ENCODE results near the gene CCBE1. TPM values are rescaled to one million over a fixed set of nuclear protein-coding genes. Genes with fewer than 3 reads are reported as not detected.

Gene CCBE1
- total RNA-seq, 3 donors from 2014 or later (not counting 1 experiment from before 2014, with no cell fraction given): 0.05 TPM; not detected in 2

DNA sequence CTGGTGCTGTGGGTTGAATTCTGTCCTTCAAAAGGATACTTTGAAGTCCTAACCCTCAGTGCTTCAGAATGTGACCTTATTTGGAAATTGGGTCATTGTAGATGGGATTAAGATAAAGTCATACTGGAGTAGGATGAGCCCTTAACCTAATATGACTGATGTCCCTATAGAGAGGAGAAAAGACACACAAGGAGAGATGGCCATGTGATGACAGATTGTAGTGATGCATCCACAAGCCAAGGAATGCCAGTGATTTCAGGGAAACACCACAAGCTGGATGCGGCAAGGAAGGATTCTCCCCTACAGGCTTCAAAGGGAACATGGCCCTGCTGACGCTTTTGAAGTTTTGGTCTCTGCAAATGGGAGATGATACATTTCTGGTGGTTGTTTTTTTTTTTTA, 24.7 kb upstream of the CCBE1 start:
- TF ChIP-seq, protein P1, sequence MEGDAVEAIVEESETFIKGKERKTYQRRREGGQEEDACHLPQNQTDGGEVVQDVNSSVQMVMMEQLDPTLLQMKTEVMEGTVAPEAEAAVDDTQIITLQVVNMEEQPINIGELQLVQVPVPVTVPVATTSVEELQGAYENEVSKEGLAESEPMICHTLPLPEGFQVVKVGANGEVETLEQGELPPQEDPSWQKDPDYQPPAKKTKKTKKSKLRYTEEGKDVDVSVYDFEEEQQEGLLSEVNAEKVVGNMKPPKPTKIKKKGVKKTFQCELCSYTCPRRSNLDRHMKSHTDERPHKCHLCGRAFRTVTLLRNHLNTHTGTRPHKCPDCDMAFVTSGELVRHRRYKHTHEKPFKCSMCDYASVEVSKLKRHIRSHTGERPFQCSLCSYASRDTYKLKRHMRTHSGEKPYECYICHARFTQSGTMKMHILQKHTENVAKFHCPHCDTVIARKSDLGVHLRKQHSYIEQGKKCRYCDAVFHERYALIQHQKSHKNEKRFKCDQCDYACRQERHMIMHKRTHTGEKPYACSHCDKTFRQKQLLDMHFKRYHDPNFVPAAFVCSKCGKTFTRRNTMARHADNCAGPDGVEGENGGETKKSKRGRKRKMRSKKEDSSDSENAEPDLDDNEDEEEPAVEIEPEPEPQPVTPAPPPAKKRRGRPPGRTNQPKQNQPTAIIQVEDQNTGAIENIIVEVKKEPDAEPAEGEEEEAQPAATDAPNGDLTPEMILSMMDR (IDR thresholded peaks at IDR 0.05): no peak
- intact Hi-C loops (cut with micrococcal nuclease): no loop called here
- Histone ChIP-seq H3K9me3 (ENCODE audit: control insufficient read depth, insufficient read depth, low read length) (no peaks in the 10 kb centered on the region), H3K27ac (ENCODE audit: low read length) (no peak overlapping the region), H3K36me3 (ENCODE audit: control insufficient read depth, insufficient read depth, low read length) (no peaks in the 10 kb centered on the region), H3K4me3 (ENCODE audit: low read length) (no peak overlapping the region), H3K4me1 (ENCODE audit: control insufficient read depth, insufficient read depth, low read length) (no peaks in the 10 kb centered on the region), H3K27me3 (ENCODE audit: control insufficient read depth, insufficient read depth, low read length) (no peaks in the 10 kb centered on the region)
- no peak overlapping the region for H3K4me3 Mint-ChIP-seq
- 100% methylated on average over 2 of the region's 2 CpGs for WGBS (ENCODE audit: insufficient coverage)
- H3K4me1 Mint-ChIP-seq: no peaks in the 10 kb centered on the region
- ATAC-seq (no peak), DNase-seq (no peak)
- no peaks in the 10 kb centered on the region for H3K27me3 Mint-ChIP-seq (ENCODE audit: low read depth in 2 of 2)
- no peak overlapping the region for H3K27ac Mint-ChIP-seq
- peaks cover 0 to 2% of the 10 kb centered on the region in 2 donors for H3K9me3 Mint-ChIP-seq
- H3K36me3 Mint-ChIP-seq: no peaks in the 10 kb centered on the region

DNA sequence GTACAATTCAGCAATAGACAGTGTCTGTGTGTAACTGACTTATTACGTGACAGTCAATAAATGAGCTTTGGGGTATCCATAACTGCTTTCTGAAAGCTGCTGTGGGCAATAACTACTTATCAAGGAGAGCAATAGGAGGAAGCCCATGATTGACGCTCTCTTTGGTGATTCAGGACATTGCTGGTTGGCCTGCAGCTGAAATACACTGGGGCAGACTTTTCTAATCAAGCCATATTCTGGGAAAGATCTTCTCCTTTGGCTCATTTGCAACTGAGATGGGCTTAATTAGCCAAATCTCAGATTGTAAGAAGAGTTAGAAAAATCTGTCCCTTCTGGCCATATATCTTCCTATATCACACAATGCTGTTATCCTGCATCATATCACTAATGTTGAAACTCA, 24.0 kb upstream of the CCBE1 start:
- no peaks in the 10 kb centered on the region for H3K27me3 Mint-ChIP-seq (ENCODE audit: low read depth in 2 of 2)
- Histone ChIP-seq H3K36me3 (ENCODE audit: control insufficient read depth, insufficient read depth, low read length) (no peaks in the 10 kb centered on the region), H3K9me3 (ENCODE audit: control insufficient read depth, insufficient read depth, low read length) (no peaks in the 10 kb centered on the region), H3K27me3 (ENCODE audit: control insufficient read depth, insufficient read depth, low read length) (no peaks in the 10 kb centered on the region), H3K4me3 (ENCODE audit: low read length) (no peak overlapping the region), H3K27ac (ENCODE audit: low read length) (no peak overlapping the region), H3K4me1 (ENCODE audit: control insufficient read depth, insufficient read depth, low read length) (no peaks in the 10 kb centered on the region)
- H3K9me3 Mint-ChIP-seq: peaks cover 0 to 2% of the 10 kb centered on the region in 2 donors
- H3K4me3 Mint-ChIP-seq: no peak overlapping the region
- no peaks in the 10 kb centered on the region for H3K36me3 Mint-ChIP-seq
- no peak overlapping the region for H3K27ac Mint-ChIP-seq
- H3K4me1 Mint-ChIP-seq: no peaks in the 10 kb centered on the region
- intact Hi-C loops (cut with micrococcal nuclease): no loop called here
- ATAC-seq (no peak), DNase-seq (no peak)
- 89% methylated on average over 2 of the region's 2 CpGs for WGBS (ENCODE audit: insufficient coverage)
- TF ChIP-seq, protein P1 (IDR thresholded peaks at IDR 0.05): no peak

DNA sequence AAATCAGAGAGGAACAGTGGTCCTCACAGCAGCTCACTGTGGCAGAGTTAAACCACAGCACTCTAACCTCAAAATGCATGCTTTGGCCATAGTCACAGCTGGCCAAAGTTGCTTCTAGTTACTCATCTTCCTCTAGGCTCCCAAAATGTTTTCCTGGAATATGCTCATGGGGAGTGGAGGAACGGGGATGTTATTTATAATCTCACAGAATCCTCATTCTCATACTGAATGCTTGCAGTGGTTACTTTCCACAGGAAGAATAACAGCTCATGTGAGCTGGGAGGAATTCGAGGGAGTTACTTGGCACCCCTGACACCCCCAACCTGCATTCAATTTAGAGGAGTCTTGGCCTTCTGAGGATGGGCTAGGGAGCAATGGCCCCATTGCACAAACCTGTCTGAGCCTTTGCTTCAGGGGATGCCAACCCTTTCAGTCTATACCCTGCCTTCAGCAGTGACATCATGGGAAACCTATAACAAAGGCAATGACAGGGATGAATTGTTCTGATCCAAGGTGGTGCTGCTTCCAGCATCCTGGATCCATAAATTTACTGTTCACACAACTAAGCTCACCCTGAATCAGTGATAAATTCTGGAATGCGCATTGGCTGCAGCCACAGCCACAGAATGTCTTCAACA, 22.4 kb upstream of the CCBE1 start:
- TF ChIP-seq, protein P1 (IDR thresholded peaks at IDR 0.05): no peak
- ATAC-seq (no peak), DNase-seq (no peak)
- H3K9me3 ChIP-seq (ENCODE audit: control insufficient read depth, insufficient read depth, low read length): no peaks in the 10 kb centered on the region
- no peak overlapping the region for H3K27ac Mint-ChIP-seq
- H3K27me3 Mint-ChIP-seq (ENCODE audit: low read depth in 2 of 2): no peaks in the 10 kb centered on the region
- no peaks in the 10 kb centered on the region for H3K27me3 ChIP-seq (ENCODE audit: control insufficient read depth, insufficient read depth, low read length)
- no peak overlapping the region for H3K27ac ChIP-seq (ENCODE audit: low read length)
- peaks cover 0 to 2% of the 10 kb centered on the region in 2 donors for H3K9me3 Mint-ChIP-seq
- 86% methylated on average over 2 of the region's 3 CpGs for WGBS (ENCODE audit: insufficient coverage)
- no peak overlapping the region for H3K4me3 ChIP-seq (ENCODE audit: low read length)
- no peaks in the 10 kb centered on the region for H3K4me1 ChIP-seq (ENCODE audit: control insufficient read depth, insufficient read depth, low read length)
- H3K4me1 Mint-ChIP-seq: no peaks in the 10 kb centered on the region
- no peaks in the 10 kb centered on the region for H3K36me3 ChIP-seq (ENCODE audit: control insufficient read depth, insufficient read depth, low read length)
- no peak overlapping the region for H3K4me3 Mint-ChIP-seq
- H3K36me3 Mint-ChIP-seq: no peaks in the 10 kb centered on the region
- intact Hi-C loops (cut with micrococcal nuclease): no loop called here

Data from natural killer cell (primary cell).